A549 treated with CORT108297 at 1 μM for 4 hours (cell line): ENCODE results near the gene ZYX. TPM values are rescaled to one million over a fixed set of nuclear protein-coding genes. Genes with fewer than 3 reads are reported as not detected.

Experiments used
- total RNA-seq: library from RNA; stranded (reverse); fragments of 200-300 nt; extraction: Qiagen RNA extraction; gene quantifications from 5 replicates; pipeline ENCODE4 v1.2.3, GENCODE V29; 2022

ZYX gene
- total RNA-seq, result 158 to 195 TPM (median 189 TPM) in 5 replicates

DNA sequence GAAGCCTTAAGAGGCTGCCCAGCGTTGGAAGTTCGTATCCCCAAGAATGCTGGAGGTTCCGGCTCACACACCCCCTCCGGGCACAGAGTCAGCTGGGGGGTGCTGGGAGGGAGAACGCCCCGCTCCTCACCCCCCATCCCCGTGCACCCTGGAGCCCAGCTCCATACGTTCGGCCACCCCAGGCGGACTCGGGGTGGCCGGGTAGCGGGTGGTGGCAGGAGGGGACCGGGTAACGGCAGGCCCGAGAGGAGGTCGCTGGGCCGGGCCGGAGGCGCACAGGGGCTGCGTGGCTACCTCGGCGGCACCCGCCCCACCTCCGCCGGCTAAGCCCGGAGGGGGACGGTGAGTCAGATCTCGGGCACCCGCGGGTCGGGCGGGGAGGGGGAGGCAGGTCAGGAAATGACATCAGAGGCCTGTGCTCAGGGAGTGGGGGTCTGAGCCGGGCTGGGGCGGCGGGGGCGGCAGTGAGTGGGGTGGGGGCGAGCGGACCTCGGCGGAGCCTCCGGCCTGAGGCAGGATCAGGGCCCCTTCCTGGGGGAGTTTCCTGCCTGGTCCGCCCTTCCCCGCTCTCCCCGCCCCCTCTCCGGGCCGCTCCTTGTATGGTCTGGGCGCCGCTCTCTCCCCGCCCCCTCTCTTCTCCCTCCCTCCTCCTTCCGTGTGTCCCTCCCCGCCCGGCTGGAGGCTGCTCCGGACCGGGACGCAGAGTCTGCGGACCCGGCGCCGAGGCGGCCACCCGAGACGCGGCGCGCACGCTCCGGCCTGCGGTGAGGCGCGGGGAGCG, at the start of gene ZYX:
ZYX (plus strand) TSS at position 700 of the 781 bp plus-strand sequence. CDS start 227 bp downstream, outside the sequence.

DNA sequence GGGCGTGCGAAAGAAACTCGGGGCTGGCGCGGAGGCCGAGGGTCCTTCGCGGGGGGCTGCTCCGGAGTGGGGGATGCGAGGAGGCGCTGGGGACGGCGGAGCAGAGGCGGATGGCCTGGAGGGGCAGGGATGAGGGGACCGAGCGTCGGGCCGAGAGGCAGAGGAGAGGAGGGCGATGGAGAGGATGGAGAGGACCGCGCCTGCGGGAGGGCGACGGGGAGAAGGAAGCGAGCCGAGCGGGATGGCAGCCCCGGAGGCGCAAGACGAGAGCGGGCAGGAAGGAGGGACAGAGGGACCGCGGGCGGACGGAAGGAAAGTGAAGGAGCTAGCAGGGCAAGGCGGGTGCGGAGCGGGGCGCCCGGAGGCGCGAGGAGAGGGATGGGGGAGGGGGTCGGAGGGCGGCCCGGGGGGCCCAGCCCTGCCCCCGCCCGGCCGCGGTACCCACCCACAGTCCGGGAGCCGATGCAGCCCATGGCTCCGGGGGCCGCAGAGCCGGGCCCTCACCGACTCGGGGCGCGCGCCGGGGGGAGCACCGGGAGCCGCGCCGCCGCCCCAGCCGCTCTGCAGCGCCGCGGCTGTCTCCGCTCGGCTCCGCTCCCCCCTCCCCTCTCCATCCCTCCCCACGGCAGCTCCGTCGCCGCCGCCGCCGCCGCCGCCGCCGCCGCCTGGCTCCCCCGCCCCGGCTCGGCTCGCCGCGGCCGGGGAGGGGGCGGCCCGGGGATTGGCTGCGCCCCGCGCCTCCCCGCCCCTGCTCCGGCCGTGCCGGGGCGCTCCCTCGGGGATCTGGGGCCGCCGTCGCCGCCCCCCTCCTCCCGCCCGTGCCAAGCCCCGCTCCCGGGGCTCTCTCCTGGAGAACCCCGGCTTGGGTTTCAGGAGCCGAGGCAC, 18.8 kb upstream of the ZYX start, which contains the start of gene FAM131B:
FAM131B (minus strand) TSS at position 583 of the 885 bp plus-strand sequence; CDS start at position 473, 110 bp downstream.

DNA sequence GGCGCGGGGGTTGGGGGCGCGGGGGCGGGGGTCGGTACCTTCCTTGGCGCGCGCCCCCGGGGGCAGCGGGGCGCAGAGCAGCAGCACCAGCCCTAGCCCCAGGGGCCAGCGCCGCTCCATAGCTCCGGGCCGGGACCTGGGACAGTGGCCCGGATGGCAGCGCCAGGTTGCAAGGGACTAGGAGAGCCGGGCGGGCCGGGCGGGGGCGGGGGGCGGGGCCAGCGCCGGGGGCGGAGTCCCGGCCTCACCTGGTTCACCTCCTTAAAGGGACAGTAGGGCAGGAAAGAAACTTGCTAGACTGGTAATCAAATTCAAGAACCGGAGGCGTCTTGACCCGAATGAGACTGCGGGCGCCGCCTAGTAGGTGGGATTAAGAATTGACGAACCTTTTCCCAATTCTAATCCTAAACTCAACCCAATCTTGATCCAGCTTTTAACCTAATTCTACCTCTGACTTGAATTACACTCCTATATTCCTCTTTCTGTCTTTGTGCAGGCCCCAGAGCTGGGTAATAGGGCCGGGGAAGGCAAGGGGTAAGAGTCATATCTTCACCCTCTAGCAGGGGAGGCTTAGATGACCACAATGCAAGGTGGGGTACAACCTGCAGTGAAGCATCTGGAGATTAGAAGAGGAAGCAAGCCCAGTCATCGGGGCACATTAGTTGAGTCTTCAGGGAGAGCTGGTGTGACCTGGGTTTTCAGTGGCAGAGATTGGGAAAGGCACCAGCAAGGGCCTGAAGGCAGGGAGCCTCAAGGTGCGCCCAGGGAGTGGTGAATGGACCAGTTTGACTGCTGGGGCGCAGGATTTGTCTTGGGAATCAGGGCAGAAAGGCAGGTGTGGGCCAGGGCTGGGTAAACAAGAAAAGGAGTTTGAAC, 27.8 kb downstream of the ZYX start, which contains the start of gene EPHA1:
EPHA1 (minus strand) TSS at position 171 of the 876 bp plus-strand sequence; CDS start at position 120, 51 bp downstream.

Other genes starting within 250 kb of the ZYX start
- gene PIP, start 249.3 kb upstream of the ZYX start, total RNA-seq, result 0.15 to 0.38 TPM (median 0.18 TPM) in 3 of 5 replicates, not detected in the others
- gene TAS2R39, start 197.9 kb upstream of the ZYX start, total RNA-seq, result not detected in 5 replicates
- gene TAS2R40, start 159.3 kb upstream of the ZYX start, total RNA-seq, result not detected in 5 replicates
- gene GSTK1, start 117.9 kb upstream of the ZYX start, total RNA-seq, result 111 to 124 TPM (median 121 TPM) in 5 replicates
- 0.75 to 1.4 TPM (median 1.2 TPM) in 5 replicates for gene TMEM139, start 96.4 kb upstream of the ZYX start, total RNA-seq
- gene CASP2, start 93.0 kb upstream of the ZYX start, total RNA-seq, result 18.2 to 20.9 TPM (median 19.2 TPM) in 5 replicates
- gene CLCN1, start 65.2 kb upstream of the ZYX start, total RNA-seq, result 0.02 to 0.08 TPM (median 0.07 TPM) in 4 of 5 replicates, not detected in the other
- gene FAM131B, start 18.6 kb upstream of the ZYX start, total RNA-seq, result 0.34 to 0.53 TPM (median 0.49 TPM) in 5 replicates
- 0.12 TPM in 1 of 5 replicates, not detected in the others for gene EPHA1, start 27.5 kb downstream of the ZYX start, total RNA-seq
- gene TAS2R60, start 62.1 kb downstream of the ZYX start, total RNA-seq, result not detected in 5 replicates
- gene TAS2R41, start 96.5 kb downstream of the ZYX start, total RNA-seq, result not detected in 5 replicates
- not detected in 5 replicates for gene CTAGE15, start 190.5 kb downstream of the ZYX start, total RNA-seq
- 0.29 to 0.53 TPM (median 0.35 TPM) in 5 replicates for gene TCAF2, start 239.6 kb downstream of the ZYX start, total RNA-seq